Transverse colon (tissue), 4 donors: ENCODE data around the gene TAX1BP1. TPM values are rescaled to one million over a fixed set of nuclear protein-coding genes. Genes with fewer than 3 reads are reported as not detected.

Experiments
- DNase-seq: peaks from one replicate; pipeline ENCODE4 v3.0.0-alpha.2; 2019
- H3K27ac ChIP-seq, 4 donors: fragments of 200-600 bp; sonication (generic); 2 replicates each; pipeline ENCODE4 v1.5.1; 2016 to 2018; ENCODE audit warnings: inconsistent platforms in 4 of 4
- H3K27me3 ChIP-seq: fragments of 200-600 bp; sonication (generic); 2 replicates; pipeline ENCODE4 v1.5.1; 2017; ENCODE audit warnings: inconsistent platforms
- H3K36me3 ChIP-seq, 4 donors: fragments of 200-600 bp; sonication (generic); 2 replicates each; pipeline ENCODE4 v1.5.1; 2017 to 2019; ENCODE audit warnings: inconsistent platforms in 4 of 4
- H3K4me1 ChIP-seq, 4 donors: fragments of 200-600 bp; sonication (generic); 2 replicates each; pipeline ENCODE4 v1.5.1; 2017 to 2020; ENCODE audit warnings: inconsistent platforms in 4 of 4
- H3K4me3 ChIP-seq, 4 donors: fragments of 200-600 bp; sonication (generic); 1 replicate in 1 of 4; 2 replicates in 3 of 4; pipeline versions ENCODE4 v1.5.1 to v1.6.1; 2017 to 2019; ENCODE audit warnings: inconsistent platforms in 4 of 4
- H3K9me3 ChIP-seq, 2 donors: fragments of 200-600 bp; sonication (generic); 2 replicates each; pipeline ENCODE4 v1.5.1; 2017 to 2019; ENCODE audit warnings: inconsistent platforms in 2 of 2
- CTCF ChIP-seq, 5 experiments: fragments of 200-600 bp in 3 of 5; fragments of 450-650 bp in 2 of 5; sonication (generic) in 3 of 5; IDR thresholded peaks; 1 replicate in 2 of 5; 2 replicates in 3 of 5; pipeline ENCODE4 v1.5.1; 2016 to 2017; ENCODE audit warnings: antibody characterized with exemption in 5 of 5, inconsistent platforms in 3 of 5, mild to moderate bottlenecking in 2 of 5, moderate library complexity in 1 of 5
- EP300 ChIP-seq: sonication (generic); formaldehyde crosslinking; IDR thresholded peaks from one replicate; pipeline ENCODE4 v1.6.1; 2017; ENCODE audit warnings: antibody characterized with exemption, low read depth
- POLR2A ChIP-seq: fragments of 450-650 bp; IDR thresholded peaks from one replicate; pipeline ENCODE4 v1.6.1; 2016; ENCODE audit warnings: antibody characterized with exemption, mild to moderate bottlenecking, moderate library complexity
- POLR2AphosphoS5 ChIP-seq, 3 donors: sonication (generic); formaldehyde crosslinking; IDR thresholded peaks; one replicate each; pipeline ENCODE4 v1.6.1; 2016; ENCODE audit warnings: antibody characterized with exemption in 3 of 3
- WGBS, 2 donors: methylation state at CpG; one replicate each; pipeline ENCODE4 v1.1.5; 2018; ENCODE audit warnings: low coverage in 1 of 2; 5-methylcytosine and 5-hydroxymethylcytosine counted together
- in situ Hi-C, 4 donors: fragments of 200-750 bp; cut with MboI; loops; one replicate each; pipeline versions ENCODE4 v1.15.0 to v1.15.1; 2017; ENCODE audit warnings: low sequenced_read_pairs in 3 of 4, low pct_ligation_motif_present in 1 of 4, low pct_unique_long_range_greater_than_20kb in 1 of 4
- intact Hi-C: fragments of 100-400 bp; cut with DNase I; formaldehyde crosslinking; loops from one replicate; pipeline ENCODE4 v1.15.1; 2023; ENCODE audit warnings: low total_unique reads
- total RNA-seq, 4 donors: library from RNA; depleted of rRNA; stranded (reverse); fragments of >200 nt; gene quantifications; one replicate each; pipeline ENCODE4 v1.1.0, GENCODE V29; 2016

The TAX1BP1 gene
- total RNA-seq, 4 donors from 2014 or later, result 67.9 to 133 (median 123) TPM

GRCh38 chr7:27745064-27745583, 5.2 kb downstream of the TAX1BP1 start:
- in situ Hi-C loops, result no loop called here

GRCh38 chr7:27746486-27746885, 6.5 kb downstream of the TAX1BP1 start:
- H3K27ac ChIP-seq, result no peak overlapping the region
- H3K36me3 ChIP-seq, result peaks cover 0 to 23% (median 6%) of the 10 kb centered on the region in 4 donors
- intact Hi-C loops (no loop called here), in situ Hi-C loops (no loop called here)
- no peaks in the 10 kb centered on the region for H3K9me3 ChIP-seq
- DNase-seq, result no peak
- no peak overlapping the region for H3K4me3 ChIP-seq
- H3K4me1 ChIP-seq, result peaks cover 9 to 62% (median 21%) of the 10 kb centered on the region in 4 donors
- no peak for TF ChIP-seq POLR2A
- no peak for TF ChIP-seq EP300
- TF ChIP-seq CTCF (IDR thresholded peaks at IDR 0.05), result no peak
- TF ChIP-seq POLR2AphosphoS5 (IDR thresholded peaks at IDR 0.05), result no peak
- no peaks in the 10 kb centered on the region for H3K27me3 ChIP-seq

More at GRCh38 chr7:27745064-27745583, 5.2 kb downstream of the TAX1BP1 start:
- TF ChIP-seq POLR2A, result no peak
- TF ChIP-seq POLR2AphosphoS5 (IDR thresholded peaks at IDR 0.05), result no peak
- TF ChIP-seq CTCF (IDR thresholded peaks at IDR 0.05), result peak; percentile 48 to 76 (median 54)
- Histone ChIP-seq H3K9me3 (no peaks in the 10 kb centered on the region), H3K4me3 (no peak overlapping the region), H3K27ac (peak overlapping the region in 3 of 4 donors; percentile 12 to 57 (median 43)), H3K27me3 (no peaks in the 10 kb centered on the region), H3K4me1 (peaks cover 9 to 66% (median 22%) of the 10 kb centered on the region in 4 donors), H3K36me3 (peaks cover 0 to 13% (median 3%) of the 10 kb centered on the region in 4 donors)
- intact Hi-C loops, result no loop called here
- WGBS, 2 donors, result 15 to 24% methylated on average over 2 of the region's 2 CpGs
- DNase-seq, result no peak

GRCh38 chr7:27746978-27747377, 7.0 kb downstream of the TAX1BP1 start:
- TF ChIP-seq CTCF (IDR thresholded peaks at IDR 0.05) (no peak), POLR2AphosphoS5 (IDR thresholded peaks at IDR 0.05) (no peak), EP300 (no peak), POLR2A (no peak)
- intact Hi-C loops, result no loop called here
- Histone ChIP-seq H3K9me3 (no peaks in the 10 kb centered on the region), H3K27me3 (no peaks in the 10 kb centered on the region), H3K27ac (no peak overlapping the region), H3K4me1 (peaks cover 9 to 57% (median 19%) of the 10 kb centered on the region in 4 donors), H3K36me3 (peaks cover 0 to 23% (median 7%) of the 10 kb centered on the region in 4 donors), H3K4me3 (no peak overlapping the region)
- WGBS, 2 donors, result 73 to 77% methylated on average over 1 of the region's 1 CpG
- in situ Hi-C loops, result no loop called here
- DNase-seq, result no peak

GRCh38 chr7:27747589-27748368, 7.8 kb downstream of the TAX1BP1 start:
- Histone ChIP-seq H3K4me3 (no peak overlapping the region), H3K9me3 (no peaks in the 10 kb centered on the region), H3K36me3 (peaks cover 0 to 23% (median 7%) of the 10 kb centered on the region in 4 donors), H3K27ac (no peak overlapping the region), H3K27me3 (no peaks in the 10 kb centered on the region), H3K4me1 (peaks cover 8 to 50% (median 18%) of the 10 kb centered on the region in 4 donors)
- no peak for DNase-seq
- in situ Hi-C loops (no loop called here), intact Hi-C loops (no loop called here)
- TF ChIP-seq CTCF (IDR thresholded peaks at IDR 0.05), result no peak
- no peak for TF ChIP-seq EP300
- TF ChIP-seq POLR2AphosphoS5 (IDR thresholded peaks at IDR 0.05), result no peak
- WGBS, 2 donors, result 83 to 86% methylated on average over 3 to 4 of the region's 4 CpGs
